Breast epithelium (tissue), 3 donors: ENCODE data around the gene ALKBH5.

Experiments
- POLR2AphosphoS5 ChIP-seq, 3 donors: sonication (generic); formaldehyde crosslinking; IDR thresholded peaks; one replicate each; pipeline ENCODE4 v1.6.1; 2017; ENCODE audit warnings: antibody characterized with exemption in 3 of 3
- TF ChIP-seq, protein P1 (sequence below), 3 donors: fragments of 450-650 bp; IDR thresholded peaks; one replicate each; pipeline ENCODE4 v1.5.1; 2016 to 2017; ENCODE audit warnings: antibody characterized with exemption in 3 of 3, mild to moderate bottlenecking in 3 of 3, moderate library complexity in 3 of 3

DNA sequence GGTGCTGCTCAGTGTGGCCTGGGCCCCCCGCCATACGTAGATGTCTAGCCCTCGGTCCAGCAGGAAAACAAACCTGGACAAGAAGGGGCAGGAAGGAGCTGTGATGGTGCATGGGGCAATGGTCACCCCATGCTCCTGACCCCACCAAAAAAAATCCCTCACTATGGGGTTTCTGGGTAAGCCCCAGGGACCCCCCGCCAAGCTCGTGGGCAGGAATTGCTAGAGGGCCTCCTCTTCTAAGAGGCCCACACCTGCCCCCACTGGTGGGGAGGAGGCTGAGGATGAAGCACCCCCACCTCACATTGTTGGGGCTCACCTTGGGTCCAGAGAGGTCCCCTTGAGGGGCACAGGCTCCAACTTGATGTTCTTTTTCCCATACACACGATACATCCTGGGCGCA, 65.2 kb downstream of the ALKBH5 start:
- TF ChIP-seq POLR2AphosphoS5 (IDR thresholded peaks at IDR 0.05), result no peak
- TF ChIP-seq, protein P1, sequence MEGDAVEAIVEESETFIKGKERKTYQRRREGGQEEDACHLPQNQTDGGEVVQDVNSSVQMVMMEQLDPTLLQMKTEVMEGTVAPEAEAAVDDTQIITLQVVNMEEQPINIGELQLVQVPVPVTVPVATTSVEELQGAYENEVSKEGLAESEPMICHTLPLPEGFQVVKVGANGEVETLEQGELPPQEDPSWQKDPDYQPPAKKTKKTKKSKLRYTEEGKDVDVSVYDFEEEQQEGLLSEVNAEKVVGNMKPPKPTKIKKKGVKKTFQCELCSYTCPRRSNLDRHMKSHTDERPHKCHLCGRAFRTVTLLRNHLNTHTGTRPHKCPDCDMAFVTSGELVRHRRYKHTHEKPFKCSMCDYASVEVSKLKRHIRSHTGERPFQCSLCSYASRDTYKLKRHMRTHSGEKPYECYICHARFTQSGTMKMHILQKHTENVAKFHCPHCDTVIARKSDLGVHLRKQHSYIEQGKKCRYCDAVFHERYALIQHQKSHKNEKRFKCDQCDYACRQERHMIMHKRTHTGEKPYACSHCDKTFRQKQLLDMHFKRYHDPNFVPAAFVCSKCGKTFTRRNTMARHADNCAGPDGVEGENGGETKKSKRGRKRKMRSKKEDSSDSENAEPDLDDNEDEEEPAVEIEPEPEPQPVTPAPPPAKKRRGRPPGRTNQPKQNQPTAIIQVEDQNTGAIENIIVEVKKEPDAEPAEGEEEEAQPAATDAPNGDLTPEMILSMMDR (IDR thresholded peaks at IDR 0.05), result no peak
